ENCODE data around the gene VPS13D. TPM values are rescaled to one million over a fixed set of nuclear protein-coding genes. Genes with fewer than 3 reads are reported as not detected.

Gene VPS13D
- total and polyA plus RNA-seq, 2 of the 4 experiments (the other 2 are of a cell fraction): 9.0 to 16.3 TPM

GRCh38 chr1:12434686-12435085 lies 204.9 kb downstream of the VPS13D start:
- intact Hi-C loops (cut with micrococcal nuclease) (no loop called here), in situ Hi-C loops (cut with MboI; ENCODE audit: low sequenced_read_pairs) (no loop called here), dilution Hi-C loops (cut with HindIII; ENCODE audit: low sequenced_read_pairs, unreplicated experiment) (no loop called here)
- H3K9ac ChIP-seq (ENCODE audit: low read depth, low read length): no peak overlapping the region
- BruUV-seq (replicated peaks): no TSS peak
- H3K79me1 ChIP-seq (ENCODE audit: low read depth in 1 of 2, low read length in 2 of 2): peaks cover 9 to 17% of the 10 kb centered on the region in 2 experiments; a peak in 3 of 4 replicates
- H2BK15ac ChIP-seq (ENCODE audit: low read depth, low read length): no peak overlapping the region
- H4K5ac ChIP-seq (ENCODE audit: low read depth, low read length): no peak overlapping the region
- no peak for ATAC-seq (ENCODE audit: low read depth)
- POLR2A ChIA-PET (ENCODE audit: unreplicated experiment): no interaction called here
- peaks cover 25% of the 10 kb centered on the region for H3K4me1 ChIP-seq (ENCODE audit: control insufficient read depth, insufficient read depth, low read length)
- no peak overlapping the region for H3K14ac ChIP-seq (replicated peaks; ENCODE audit: low read depth, low read length)
- no peak overlapping the region; the same call in 1 of the 2 replicates for H2BK120ac ChIP-seq (ENCODE audit: low read depth, low read length)
- H3K27ac ChIP-seq (ENCODE audit: insufficient read depth, low read length): no peak overlapping the region
- TF ChIP-seq RCOR1 (IDR thresholded peaks at IDR 0.05; ENCODE audit: insufficient replicate concordance, low read length) (no peak), SMC3 (IDR thresholded peaks at IDR 0.05; ENCODE audit: low read depth, low read length) (no peak), MXI1 (IDR thresholded peaks at IDR 0.05; ENCODE audit: borderline replicate concordance, low read depth, low read length) (no peak), FOS (IDR thresholded peaks at IDR 0.05; ENCODE audit: low read depth, low read length) (no peak), POLR2A (IDR thresholded peaks at IDR 0.05; ENCODE audit: low read depth, low read length) (no peak)
- no peak overlapping the region for H2AK5ac ChIP-seq (ENCODE audit: low read depth, low read length)
- no peak overlapping the region for H4K8ac ChIP-seq (ENCODE audit: low read depth in 2 of 2, low read length in 2 of 2)
- H3K9me1 ChIP-seq (ENCODE audit: insufficient read depth, low read length): peaks cover 9% of the 10 kb centered on the region; the same call in 1 of the 2 replicates
- DNase-seq: no peak
- no peak overlapping the region for H3K56ac ChIP-seq (ENCODE audit: extremely low read depth, insufficient read depth, low read length)
- no peak overlapping the region for H3K23ac ChIP-seq (ENCODE audit: low read depth, low read length)
- no peak overlapping the region for H4K91ac ChIP-seq (ENCODE audit: insufficient read depth, low read depth, low read length)
- no peak overlapping the region for H2BK20ac ChIP-seq (ENCODE audit: low read depth, low read length)
- H3K27me3 ChIP-seq (ENCODE audit: control insufficient read depth, insufficient read depth, low read length): no peaks in the 10 kb centered on the region
- H4K20me1 ChIP-seq (ENCODE audit: insufficient read depth, low read length): no peaks in the 10 kb centered on the region
- H3K9me3 ChIP-seq (ENCODE audit: control insufficient read depth, insufficient read depth, low read length): no peaks in the 10 kb centered on the region
- no peak overlapping the region for H3K4me3 ChIP-seq (ENCODE audit: insufficient read depth, low read depth, low read length)
- WGBS, 2 experiments (ENCODE audit: extremely low coverage in 2 of 2, insufficient read length in 1 of 2): no CpG with 5 or more reads among the region's 2 CpGs
- H2BK5ac ChIP-seq (ENCODE audit: low read depth, low read length, poor library complexity, severe bottlenecking): no peak overlapping the region
- H3K18ac ChIP-seq (ENCODE audit: low read depth, low read length): no peak overlapping the region
- no peak overlapping the region for H2AK9ac ChIP-seq (replicated peaks; ENCODE audit: low read depth, low read length, poor library complexity)
- peaks cover 2% of the 10 kb centered on the region; the same call in 1 of the 2 replicates for H3K36me3 ChIP-seq (ENCODE audit: control insufficient read depth, insufficient read depth, low read length)
- H2AFZ ChIP-seq (replicated peaks; ENCODE audit: low read length, poor library complexity): no peak overlapping the region
- H3K4ac ChIP-seq (ENCODE audit: low read depth, low read length): no peak overlapping the region
- CTCF ChIA-PET: interaction anchor here (0.7 to 1.3 kb wide), 2 partner anchors 25 to 27 kb away, joined by 4 to 5 read pairs; no protein-coding TSS in a partner anchor
- H3K4me2 ChIP-seq (ENCODE audit: low read depth, low read length): no peak overlapping the region
